Ectodermal cell (in vitro differentiated cells): Measurements from ENCODE around the gene ZDHHC11B.
"Not testable (repeated sequence)": the region's sequence is repeated elsewhere in the genome, so short reads cannot be mapped to it uniquely, and the experiment has no call there.

Source experiments
- H3K27ac ChIP-seq: 2 replicates; pipeline ENCODE4 v1.7.0; 2013; ENCODE audit warnings: mild to moderate bottlenecking, low read depth, low read length; ENCODE audit not compliant: insufficient read depth, poor library complexity, severe bottlenecking
- H3K27me3 ChIP-seq: 2 replicates; pipeline ENCODE4 v1.7.0; 2013; ENCODE audit warnings: mild to moderate bottlenecking, low read length; ENCODE audit not compliant: insufficient read depth, control insufficient read depth, poor library complexity, severe bottlenecking
- H3K36me3 ChIP-seq: one replicate; pipeline ENCODE4 v1.7.0; 2013; ENCODE audit warnings: low read length; ENCODE audit not compliant: control insufficient read depth, insufficient read depth
- H3K4me1 ChIP-seq: one replicate; pipeline ENCODE4 v1.7.0; 2013; ENCODE audit warnings: low read length; ENCODE audit not compliant: control insufficient read depth, insufficient read depth
- H3K4me3 ChIP-seq: 2 replicates; pipeline ENCODE4 v1.7.0; 2013; ENCODE audit warnings: low read depth, low read length, control low read depth; ENCODE audit not compliant: insufficient read depth
- H3K9me3 ChIP-seq: 2 replicates; pipeline ENCODE4 v1.7.0; 2013; ENCODE audit warnings: mild to moderate bottlenecking, low read length, moderate library complexity; ENCODE audit not compliant: control insufficient read depth
- WGBS, 2 experiments: methylation state at CpG; one replicate each; pipeline ENCODE4 v1.1.7; 2013; ENCODE audit warnings: missing lambda C conversion rate in 2 of 2; 5-methylcytosine and 5-hydroxymethylcytosine counted together

Gene ZDHHC11B

GRCh38 chr5:775961-776861 lies 8.3 kb downstream of the ZDHHC11B start:
- H3K27ac ChIP-seq, result no peak overlapping the region
- H3K4me1 ChIP-seq, result no peaks in the 10 kb centered on the region
- H3K36me3 ChIP-seq, result no peaks in the 10 kb centered on the region
- H3K4me3 ChIP-seq, result no peak overlapping the region
- H3K9me3 ChIP-seq, result no peaks in the 10 kb centered on the region
- 92 to 93% methylated on average over 20 of the region's 20 CpGs for WGBS, 2 experiments
- no peaks in the 10 kb centered on the region for H3K27me3 ChIP-seq

- 84 to 86% methylated on average over 7 of the region's 9 CpGs for WGBS, 2 experiments
- not testable (repeated sequence) for H3K27me3 ChIP-seq, H3K36me3 ChIP-seq, H3K4me3 ChIP-seq, H3K27ac ChIP-seq, H3K9me3 ChIP-seq, H3K4me1 ChIP-seq
These were observed 9.0 kb downstream of the ZDHHC11B start for GRCh38 chr5:775595-775960.

- not testable (repeated sequence) for H3K9me3 ChIP-seq, H3K4me3 ChIP-seq, H3K27ac ChIP-seq, H3K27me3 ChIP-seq, H3K36me3 ChIP-seq, H3K4me1 ChIP-seq
- 94 to 95% methylated on average over 18 of the region's 18 CpGs for WGBS, 2 experiments
These were observed 9.5 kb downstream of the ZDHHC11B start for GRCh38 chr5:774854-775505.

GRCh38 chr5:774304-774703 lies 10.2 kb downstream of the ZDHHC11B start:
- H3K9me3 ChIP-seq, H3K36me3 ChIP-seq, H3K4me3 ChIP-seq, H3K4me1 ChIP-seq, H3K27ac ChIP-seq, H3K27me3 ChIP-seq: not testable (repeated sequence)
- WGBS, 2 experiments, result 85 to 88% methylated on average over 6 of the region's 6 CpGs

- no peaks in the 10 kb centered on the region for H3K36me3 ChIP-seq
- no peaks in the 10 kb centered on the region for H3K4me1 ChIP-seq
- WGBS, 2 experiments, result 90 to 94% methylated on average over 12 of the region's 12 CpGs
- H3K4me3 ChIP-seq, result no peak overlapping the region
- H3K27ac ChIP-seq, result no peak overlapping the region
- no peaks in the 10 kb centered on the region for H3K9me3 ChIP-seq
- no peaks in the 10 kb centered on the region for H3K27me3 ChIP-seq
These were observed 10.8 kb downstream of the ZDHHC11B start for GRCh38 chr5:773517-774264.

- H3K27ac ChIP-seq, H3K4me3 ChIP-seq, H3K36me3 ChIP-seq, H3K27me3 ChIP-seq, H3K9me3 ChIP-seq, H3K4me1 ChIP-seq: not testable (repeated sequence)
- WGBS, 2 experiments, result 93 to 95% methylated on average over 13 of the region's 13 CpGs
These were observed 11.6 kb downstream of the ZDHHC11B start for GRCh38 chr5:772931-773330.

GRCh38 chr5:772547-772890 lies 12.0 kb downstream of the ZDHHC11B start:
- not testable (repeated sequence) for H3K36me3 ChIP-seq, H3K27me3 ChIP-seq, H3K4me1 ChIP-seq, H3K4me3 ChIP-seq, H3K27ac ChIP-seq, H3K9me3 ChIP-seq
- WGBS, 2 experiments, result no CpG with 5 or more reads among the region's 14 CpGs

GRCh38 chr5:771841-772546 lies 12.5 kb downstream of the ZDHHC11B start:
- not testable (repeated sequence) for H3K4me3 ChIP-seq, H3K27ac ChIP-seq, H3K9me3 ChIP-seq, H3K4me1 ChIP-seq, H3K36me3 ChIP-seq, H3K27me3 ChIP-seq
- WGBS, 2 experiments, result 91 to 92% methylated on average over 11 to 12 of the region's 31 CpGs

- H3K9me3 ChIP-seq, H3K4me1 ChIP-seq, H3K27ac ChIP-seq, H3K27me3 ChIP-seq, H3K36me3 ChIP-seq, H3K4me3 ChIP-seq: not testable (repeated sequence)
- 83 to 85% methylated on average over 17 to 19 of the region's 19 CpGs for WGBS, 2 experiments
These were observed 13.3 kb downstream of the ZDHHC11B start for GRCh38 chr5:771087-771781.
